ENCODE measurements around the gene AHSA1. TPM values are rescaled to one million over a fixed set of nuclear protein-coding genes. Genes with fewer than 3 reads are reported as not detected.
A peak's percentile ranks its signal among the peaks of the same experiment; 100 is the strongest.

AHSA1 gene
- polyA plus RNA-seq, 1 experiment, result 145 TPM

DNA sequence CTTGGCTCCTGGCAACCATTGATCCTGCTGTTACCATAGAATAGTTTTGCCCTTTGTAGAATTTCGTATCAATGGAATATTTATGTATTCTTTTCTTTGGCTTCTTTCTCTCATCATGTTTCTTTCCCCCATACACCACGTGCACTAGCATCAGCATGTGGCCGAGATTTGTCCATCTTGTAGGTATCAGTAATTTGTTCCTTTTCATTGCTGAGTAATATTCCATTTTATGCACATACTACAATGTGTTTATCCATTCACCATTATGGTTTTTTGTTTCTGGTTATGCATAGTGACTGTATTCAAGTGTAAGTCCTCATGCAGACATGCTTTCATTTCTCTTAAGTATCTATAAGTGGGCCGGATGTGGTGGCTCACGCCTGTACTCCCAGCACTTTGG lies 45.2 kb downstream of the AHSA1 start:
- peaks cover 21% of the 10 kb centered on the region for H3K27me3 ChIP-seq (ENCODE audit: control insufficient read depth, insufficient read depth, low read length)
- H3K4me3 ChIP-seq (ENCODE audit: low read depth, low read length), result no peak overlapping the region
- TF ChIP-seq, protein P1, sequence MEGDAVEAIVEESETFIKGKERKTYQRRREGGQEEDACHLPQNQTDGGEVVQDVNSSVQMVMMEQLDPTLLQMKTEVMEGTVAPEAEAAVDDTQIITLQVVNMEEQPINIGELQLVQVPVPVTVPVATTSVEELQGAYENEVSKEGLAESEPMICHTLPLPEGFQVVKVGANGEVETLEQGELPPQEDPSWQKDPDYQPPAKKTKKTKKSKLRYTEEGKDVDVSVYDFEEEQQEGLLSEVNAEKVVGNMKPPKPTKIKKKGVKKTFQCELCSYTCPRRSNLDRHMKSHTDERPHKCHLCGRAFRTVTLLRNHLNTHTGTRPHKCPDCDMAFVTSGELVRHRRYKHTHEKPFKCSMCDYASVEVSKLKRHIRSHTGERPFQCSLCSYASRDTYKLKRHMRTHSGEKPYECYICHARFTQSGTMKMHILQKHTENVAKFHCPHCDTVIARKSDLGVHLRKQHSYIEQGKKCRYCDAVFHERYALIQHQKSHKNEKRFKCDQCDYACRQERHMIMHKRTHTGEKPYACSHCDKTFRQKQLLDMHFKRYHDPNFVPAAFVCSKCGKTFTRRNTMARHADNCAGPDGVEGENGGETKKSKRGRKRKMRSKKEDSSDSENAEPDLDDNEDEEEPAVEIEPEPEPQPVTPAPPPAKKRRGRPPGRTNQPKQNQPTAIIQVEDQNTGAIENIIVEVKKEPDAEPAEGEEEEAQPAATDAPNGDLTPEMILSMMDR (IDR thresholded peaks at IDR 0.05; ENCODE audit: low read depth, low read length), result no peak
- ChIA-PET CTCF (interaction anchor here (1.0 kb wide), 1 partner anchor 43 kb away, joined by 4 read pairs; no protein-coding TSS in a partner anchor), POLR2A (no interaction called here)
- no peaks in the 10 kb centered on the region; the same call in 1 of the 2 replicates for H3K9me3 ChIP-seq (ENCODE audit: control insufficient read depth, insufficient read depth, low read length)
- H3K27ac ChIP-seq (ENCODE audit: low read depth, low read length), result no peak overlapping the region
- DNase-seq (ENCODE audit: low read depth, low spot score), result no peak

DNA sequence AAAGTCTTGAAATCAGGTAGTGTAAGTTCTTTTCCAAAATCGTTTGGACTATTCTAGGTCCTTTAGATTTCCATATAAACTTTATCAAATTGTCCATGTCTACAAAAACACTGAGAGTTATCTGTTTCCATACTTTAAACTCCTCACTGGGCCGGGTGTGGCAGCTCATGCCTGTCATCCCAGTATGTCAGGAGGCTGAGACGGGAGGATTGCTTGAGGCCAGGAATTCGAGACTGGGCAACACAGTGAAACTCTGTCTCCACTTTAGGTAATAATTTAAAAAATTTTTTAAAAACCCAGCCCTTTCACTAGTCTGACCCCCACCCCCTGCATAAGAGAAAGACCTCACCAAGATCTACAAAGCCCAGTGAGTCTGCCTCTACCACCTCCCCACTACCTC lies 47.1 kb downstream of the AHSA1 start:
- CTCF ChIA-PET, result no interaction called here
- Histone ChIP-seq H3K27me3 (ENCODE audit: control insufficient read depth, insufficient read depth, low read length) (peaks cover 5% of the 10 kb centered on the region), H3K9me3 (ENCODE audit: control insufficient read depth, insufficient read depth, low read length) (no peaks in the 10 kb centered on the region; the same call in 1 of the 2 replicates), H3K27ac (ENCODE audit: low read depth, low read length) (no peak overlapping the region), H3K4me3 (ENCODE audit: low read depth, low read length) (no peak overlapping the region)
- TF ChIP-seq, protein P1 (IDR thresholded peaks at IDR 0.05; ENCODE audit: low read depth, low read length), result no peak
- POLR2A ChIA-PET, result no interaction called here
- DNase-seq (ENCODE audit: low read depth, low spot score), result no peak

DNA sequence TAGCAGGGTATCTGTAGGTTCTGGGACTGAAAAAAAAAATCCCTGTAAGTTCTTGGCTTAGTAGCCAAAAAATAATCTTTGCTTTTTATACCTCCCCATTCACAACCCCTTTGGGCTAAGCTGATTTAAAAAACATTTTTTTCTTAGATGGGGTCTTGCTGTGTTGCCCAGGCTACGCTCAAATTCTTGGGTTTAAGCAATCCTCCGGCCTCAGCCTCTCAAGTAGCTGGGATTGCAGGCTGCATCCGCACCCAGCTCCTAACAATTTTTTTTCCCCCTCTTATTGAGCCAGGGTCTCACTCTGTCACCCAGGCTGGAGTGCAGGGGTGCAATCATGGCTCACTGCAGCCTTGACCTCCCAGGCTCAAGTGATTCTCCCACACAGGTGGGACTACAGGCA lies 49.9 kb downstream of the AHSA1 start:
- POLR2A ChIA-PET, result no interaction called here
- Histone ChIP-seq H3K27ac (ENCODE audit: low read depth, low read length) (no peak overlapping the region), H3K27me3 (ENCODE audit: control insufficient read depth, insufficient read depth, low read length) (no peaks in the 10 kb centered on the region), H3K9me3 (ENCODE audit: control insufficient read depth, insufficient read depth, low read length) (no peaks in the 10 kb centered on the region; the same call in 1 of the 2 replicates), H3K4me3 (ENCODE audit: low read depth, low read length) (no peak overlapping the region)
- DNase-seq (ENCODE audit: low read depth, low spot score), result no peak
- TF ChIP-seq, protein P1 (IDR thresholded peaks at IDR 0.05; ENCODE audit: low read depth, low read length), result no peak
- CTCF ChIA-PET, result interaction anchor here (1.5 kb wide), 1 partner anchor 16 kb away, joined by 3 read pairs; no protein-coding TSS in a partner anchor

DNA sequence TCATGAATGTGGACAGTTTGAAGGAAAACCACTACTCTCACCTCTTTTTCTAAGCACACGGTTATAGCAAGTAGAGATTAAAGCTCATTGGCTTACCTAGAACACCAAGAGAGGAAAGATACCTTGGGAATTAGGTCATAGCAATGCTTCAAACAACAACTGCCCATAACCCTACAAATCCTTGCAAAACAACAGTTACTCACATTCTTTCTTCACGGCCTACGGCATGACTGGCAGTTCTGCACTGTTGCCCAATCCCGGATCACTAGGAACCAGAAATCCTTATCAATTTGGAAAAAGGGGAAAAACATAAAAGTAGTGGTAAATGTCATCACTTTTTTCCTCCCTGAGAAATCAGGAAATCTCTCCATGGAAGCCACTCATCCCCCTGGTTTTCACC lies 50.4 kb downstream of the AHSA1 start:
- H3K4me3 ChIP-seq (ENCODE audit: low read depth, low read length), result no peak overlapping the region
- ChIA-PET POLR2A (interaction anchor here (0.7 kb wide), 1 partner anchor 136 kb away, joined by 3 read pairs; no protein-coding TSS in a partner anchor), CTCF (interaction anchor here (1.5 kb wide), 1 partner anchor 15 kb away, joined by 3 read pairs; no protein-coding TSS in a partner anchor)
- H3K27ac ChIP-seq (ENCODE audit: low read depth, low read length), result no peak overlapping the region
- H3K27me3 ChIP-seq (ENCODE audit: control insufficient read depth, insufficient read depth, low read length), result no peaks in the 10 kb centered on the region
- TF ChIP-seq, protein P1 (IDR thresholded peaks at IDR 0.05; ENCODE audit: low read depth, low read length), result no peak
- DNase-seq (ENCODE audit: low read depth, low spot score), result peak; percentile 16
- no peaks in the 10 kb centered on the region; the same call in 1 of the 2 replicates for H3K9me3 ChIP-seq (ENCODE audit: control insufficient read depth, insufficient read depth, low read length)

DNA sequence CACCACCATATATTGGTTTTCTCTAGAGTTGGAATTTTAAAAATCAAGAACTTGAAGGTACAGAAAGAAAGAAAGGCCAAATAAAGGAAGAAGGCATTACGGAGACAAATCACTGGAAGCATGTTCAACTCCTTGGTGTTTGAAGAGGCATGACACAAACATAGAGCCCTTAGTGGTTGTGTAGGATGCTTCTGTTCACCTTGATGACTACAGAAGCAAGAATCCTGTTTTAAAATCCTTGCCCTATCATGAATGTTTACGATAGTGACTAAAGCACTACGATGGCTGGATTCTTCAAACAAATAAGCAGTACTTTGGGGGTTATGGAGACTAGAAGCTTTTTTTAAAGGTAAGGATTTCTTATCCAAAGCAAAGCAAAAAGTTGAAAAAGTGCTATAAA lies 51.0 kb downstream of the AHSA1 start:
- H3K27me3 ChIP-seq (ENCODE audit: control insufficient read depth, insufficient read depth, low read length), result no peaks in the 10 kb centered on the region
- DNase-seq (ENCODE audit: low read depth, low spot score), result no peak
- POLR2A ChIA-PET, result no interaction called here
- no peak overlapping the region for H3K27ac ChIP-seq (ENCODE audit: low read depth, low read length)
- no peak overlapping the region for H3K4me3 ChIP-seq (ENCODE audit: low read depth, low read length)
- CTCF ChIA-PET, result interaction anchor here (1.5 kb wide), 1 partner anchor 15 kb away, joined by 3 read pairs; no protein-coding TSS in a partner anchor
- TF ChIP-seq, protein P1 (IDR thresholded peaks at IDR 0.05; ENCODE audit: low read depth, low read length), result no peak
- no peaks in the 10 kb centered on the region for H3K9me3 ChIP-seq (ENCODE audit: control insufficient read depth, insufficient read depth, low read length)
